Measurements from ENCODE around the gene ALDH1A2.

DNA sequence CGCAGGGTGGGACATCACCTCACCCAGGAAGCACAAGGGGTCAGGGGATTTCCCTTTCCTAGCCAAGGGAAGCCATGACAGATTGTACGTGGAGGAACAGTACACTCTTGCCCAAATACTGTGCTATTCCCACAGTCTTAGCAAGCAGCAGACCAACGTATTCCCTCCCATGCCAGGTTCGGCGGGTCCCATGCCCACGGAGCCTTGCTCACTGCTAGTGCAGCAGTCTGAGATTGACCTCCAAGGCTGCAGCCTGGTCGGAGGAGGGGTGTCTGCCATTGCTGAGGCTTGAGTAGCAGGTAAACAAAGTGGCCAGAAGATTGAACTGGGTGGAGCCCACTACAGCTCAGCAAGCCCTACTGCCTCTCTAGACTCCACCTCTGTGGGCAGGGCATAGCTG lies 39.0 kb downstream of the ALDH1A2 start:
- TF ChIP-seq TAF1 (IDR thresholded peaks at IDR 0.05; ENCODE audit: low read depth, low read length) (no peak), POLR2A (IDR thresholded peaks at IDR 0.05; ENCODE audit: low read depth, low read length) (no peak), POLR2AphosphoS5 (IDR thresholded peaks at IDR 0.05; ENCODE audit: low read depth, low read length) (no peak), PAX5 (IDR thresholded peaks at IDR 0.05; ENCODE audit: insufficient read depth, low read length, severe bottlenecking) (no peak), POU2F2 (IDR thresholded peaks at IDR 0.05; ENCODE audit: low read depth, low read length) (no peak)

All from GM12891 (cell line).